Neural cell (in vitro differentiated cells): ENCODE measurements around the gene TADA3. TPM values are rescaled to one million over a fixed set of nuclear protein-coding genes. Genes with fewer than 3 reads are reported as not detected.

Experiments used
- H2AFZ ChIP-seq: fragments of 200-600, 300-800 bp; sonication (generic), shearing (Covaris generic); 2 replicates; pipeline ENCODE4 v1.6.0; 2014; ENCODE audit warnings: low read depth, mild to moderate bottlenecking, antibody characterized with exemption, low read length, moderate library complexity
- H3F3A ChIP-seq: fragments of 200-600 bp; shearing (Covaris generic); 2 replicates; pipeline ENCODE4 v1.6.1; 2016; ENCODE audit warnings: mild to moderate bottlenecking, moderate library complexity, mixed read lengths, antibody characterized with exemption, low read length; ENCODE audit not compliant: insufficient read depth, poor library complexity, severe bottlenecking
- H3K27ac ChIP-seq: fragments of 200-600, 300-800 bp; sonication (generic), shearing (Covaris generic); 2 replicates; pipeline ENCODE4 v1.5.1; 2014; ENCODE audit warnings: mild to moderate bottlenecking, low read length, moderate library complexity
- H3K27me3 ChIP-seq: fragments of 300-800, 200-600 bp; sonication (generic), shearing (Covaris generic); 2 replicates; pipeline ENCODE4 v1.6.0; 2014; ENCODE audit warnings: mild to moderate bottlenecking, low read depth, low read length, moderate library complexity; ENCODE audit not compliant: insufficient read depth
- H3K36me3 ChIP-seq: fragments of 300-800, 200-600 bp; sonication (generic), shearing (Covaris generic); 2 replicates; pipeline ENCODE4 v1.5.1; 2014; ENCODE audit warnings: mild to moderate bottlenecking, antibody characterized with exemption, low read length, moderate library complexity; ENCODE audit not compliant: insufficient read depth
- H3K4me2 ChIP-seq: fragments of 300-800, 200-600 bp; sonication (generic), shearing (Covaris generic); 2 replicates; pipeline ENCODE4 v1.6.0; 2014; ENCODE audit warnings: mild to moderate bottlenecking, low read length
- H3K4me3 ChIP-seq: fragments of 300-800, 200-600 bp; sonication (generic), shearing (Covaris generic); 2 replicates; pipeline ENCODE4 v1.5.1; 2014; ENCODE audit warnings: mild to moderate bottlenecking, low read length, moderate library complexity
- H3K79me2 ChIP-seq: fragments of 200-600 bp; shearing (Covaris generic); replicated peaks from 2 replicates; pipeline ENCODE4 v1.6.0; 2014; ENCODE audit warnings: mild to moderate bottlenecking, low read length, moderate library complexity; ENCODE audit not compliant: insufficient read depth
- H3K9ac ChIP-seq: fragments of 300-800, 200-600 bp; sonication (generic), shearing (Covaris generic); 2 replicates; pipeline ENCODE4 v1.6.1; 2016; ENCODE audit warnings: mild to moderate bottlenecking, low read length, mixed read lengths
- H3K9me2 ChIP-seq: fragments of 200-600 bp; shearing (Covaris generic); 2 replicates; pipeline ENCODE4 v1.6.1; 2016; ENCODE audit warnings: mild to moderate bottlenecking, low read length, mixed read lengths; ENCODE audit not compliant: insufficient read depth
- H3K9me3 ChIP-seq: fragments of 200-600, 300-800 bp; sonication (generic), shearing (Covaris generic); 2 replicates; pipeline ENCODE4 v1.6.1; 2016; ENCODE audit warnings: mild to moderate bottlenecking, mixed run types, low read length, moderate library complexity, mixed read lengths
- H4K20me1 ChIP-seq: fragments of 200-600 bp; shearing (Covaris generic); 2 replicates; pipeline ENCODE4 v1.6.1; 2016; ENCODE audit warnings: mild to moderate bottlenecking, mixed run types; ENCODE audit not compliant: insufficient read depth
- CTCF ChIP-seq: fragments of 450-650 bp; IDR thresholded peaks from 2 replicates; pipeline ENCODE4 v1.5.1; 2014; ENCODE audit warnings: antibody characterized with exemption, mild to moderate bottlenecking, moderate library complexity; ENCODE audit not compliant: poor library complexity, severe bottlenecking
- EP300 ChIP-seq: fragments of 450-650 bp; conservative IDR thresholded peaks from 2 replicates; pipeline ENCODE4 v1.6.1; 2014; ENCODE audit warnings: antibody characterized with exemption, mild to moderate bottlenecking, moderate library complexity; ENCODE audit not compliant: poor library complexity, severe bottlenecking
- EZH2 ChIP-seq: fragments of 200-600, 300-800 bp; shearing (Covaris generic), sonication (generic); IDR thresholded peaks from 2 replicates; pipeline ENCODE4 v1.6.1; 2014; ENCODE audit warnings: antibody characterized with exemption, low read length, borderline replicate concordance, mild to moderate bottlenecking; ENCODE audit not compliant: insufficient read depth, poor library complexity, severe bottlenecking
- MXI1 ChIP-seq: fragments of 450-650 bp; conservative IDR thresholded peaks from 2 replicates; pipeline ENCODE4 v1.6.1; 2014; ENCODE audit warnings: antibody characterized with exemption, mild to moderate bottlenecking; ENCODE audit not compliant: poor library complexity, severe bottlenecking
- POLR2AphosphoS5 ChIP-seq: IDR thresholded peaks from 2 replicates; pipeline ENCODE4 v1.6.1; 2012
- RAD21 ChIP-seq: fragments of 450-650 bp; conservative IDR thresholded peaks from 2 replicates; pipeline ENCODE4 v1.6.1; 2014; ENCODE audit warnings: antibody characterized with exemption, mild to moderate bottlenecking, moderate library complexity
- REST ChIP-seq: IDR thresholded peaks from 2 replicates; pipeline ENCODE4 v1.6.1; 2012; ENCODE audit warnings: borderline replicate concordance
- SMC3 ChIP-seq: fragments of 450-650 bp; conservative IDR thresholded peaks from 2 replicates; pipeline ENCODE4 v1.6.1; 2014; ENCODE audit warnings: antibody characterized with exemption, mild to moderate bottlenecking, moderate library complexity; ENCODE audit not compliant: poor library complexity
- TAF1 ChIP-seq: IDR thresholded peaks from 2 replicates; pipeline ENCODE4 v1.6.1; 2012; ENCODE audit warnings: low read depth
- polyA plus RNA-seq: library from polyadenylated mRNA; depleted of rRNA; stranded (reverse); fragments of >200 nt; gene quantifications from 2 replicates; pipeline ENCODE4 v1.2.3, GENCODE V29; 2014

The TADA3 gene
- polyA plus RNA-seq, 1 donor from 2014 or later = 55.4 TPM

GRCh38 chr3:9736831-9737230 lies 55.4 kb downstream of the TADA3 start:
- no peak overlapping the region for H3K27ac ChIP-seq
- peaks cover 22% of the 10 kb centered on the region for H3K79me2 ChIP-seq
- no peaks in the 10 kb centered on the region for H4K20me1 ChIP-seq
- H3K4me3 ChIP-seq = no peak overlapping the region
- peaks cover 9% of the 10 kb centered on the region for H3K36me3 ChIP-seq
- H3K9me2 ChIP-seq = no peaks in the 10 kb centered on the region
- no peaks in the 10 kb centered on the region for H3K9me3 ChIP-seq
- H2AFZ ChIP-seq = no peak overlapping the region
- H3F3A ChIP-seq = no peaks in the 10 kb centered on the region
- H3K27me3 ChIP-seq = no peaks in the 10 kb centered on the region
- H3K4me2 ChIP-seq = no peak overlapping the region
- no peak for TF ChIP-seq CTCF
- no peak for TF ChIP-seq SMC3
- no peak for TF ChIP-seq EZH2
- no peak for TF ChIP-seq MXI1
- no peak for TF ChIP-seq EP300
- TF ChIP-seq REST = no peak
- no peak for TF ChIP-seq TAF1
- no peak for TF ChIP-seq POLR2AphosphoS5
- TF ChIP-seq RAD21 = no peak
- H3K9ac ChIP-seq = no peak overlapping the region

- no peak overlapping the region for H3K27ac ChIP-seq
- no peaks in the 10 kb centered on the region for H3F3A ChIP-seq
- H3K9ac ChIP-seq = peak overlapping the region; percentile 92
- no peak overlapping the region for H2AFZ ChIP-seq
- H3K36me3 ChIP-seq = peaks cover 5% of the 10 kb centered on the region
- peak overlapping the region; percentile 82 for H3K4me2 ChIP-seq
- no peaks in the 10 kb centered on the region for H4K20me1 ChIP-seq
- TF ChIP-seq CTCF (no peak), SMC3 (no peak), TAF1 (no peak), EP300 (no peak), REST (no peak), RAD21 (no peak), POLR2AphosphoS5 (no peak), MXI1 (no peak), EZH2 (no peak)
- no peaks in the 10 kb centered on the region for H3K9me2 ChIP-seq
- peak overlapping the region; percentile 97 for H3K4me3 ChIP-seq
- H3K9me3 ChIP-seq = no peaks in the 10 kb centered on the region
- H3K27me3 ChIP-seq = no peaks in the 10 kb centered on the region
- H3K79me2 ChIP-seq = peaks cover 23% of the 10 kb centered on the region
These were observed 59.5 kb downstream of the TADA3 start for GRCh38 chr3:9732740-9733115.
